Measurements from ENCODE around the gene HJURP. TPM values are rescaled to one million over a fixed set of nuclear protein-coding genes. Genes with fewer than 3 reads are reported as not detected.

The HJURP gene
- total RNA-seq, 6 donors from 2014 or later, result 0.98 to 3.2 (median 1.3) TPM; not detected in 1

GRCh38 chr2:233855345-233855744, 1.0 kb upstream of the HJURP start:
- no peak for TF ChIP-seq CTCF (IDR thresholded peaks at IDR 0.05)
- TF ChIP-seq EP300 (IDR thresholded peaks at IDR 0.05), result no peak
- no peak for TF ChIP-seq POLR2AphosphoS5 (IDR thresholded peaks at IDR 0.05)
- TF ChIP-seq POLR2A (IDR thresholded peaks at IDR 0.05), result no peak
- Histone ChIP-seq H3K9me3 (no peaks in the 10 kb centered on the region), H3K27ac (no peak overlapping the region), H3K36me3 (no peaks in the 10 kb centered on the region), H3K27me3 (no peaks in the 10 kb centered on the region), H3K4me1 (peaks cover 9 to 20% (median 11%) of the 10 kb centered on the region in 4 donors), H3K4me3 (no peak overlapping the region)
- whole genome bisulfite sequencing, 2 donors, result 76 to 85% methylated on average over 2 to 5 of the region's 5 CpGs
- DNase-seq (no peak), ATAC-seq (ENCODE audit: low FRiP score in 2 of 2) (no peak)

- Histone ChIP-seq H3K4me1 (peaks cover 9 to 20% (median 11%) of the 10 kb centered on the region in 4 donors), H3K9me3 (no peaks in the 10 kb centered on the region), H3K27me3 (no peaks in the 10 kb centered on the region), H3K27ac (peak overlapping the region in 1 of 4 donors; percentile 52), H3K36me3 (no peaks in the 10 kb centered on the region), H3K4me3 (peak overlapping the region; percentile 66 to 86 (median 80))
- TF ChIP-seq POLR2AphosphoS5 (IDR thresholded peaks at IDR 0.05) (no peak), POLR2A (IDR thresholded peaks at IDR 0.05) (no peak), EP300 (IDR thresholded peaks at IDR 0.05) (no peak), CTCF (IDR thresholded peaks at IDR 0.05) (no peak)
- peak in 1 of 2 donors; percentile 65 for DNase-seq
- WGBS, 2 donors, result 3% methylated on average over 20 to 25 of the region's 25 CpGs
- ATAC-seq (ENCODE audit: low FRiP score in 2 of 2), result no peak
These were observed 473 bp downstream of the HJURP start for GRCh38 chr2:233853883-233854240.

- Histone ChIP-seq H3K27me3 (no peaks in the 10 kb centered on the region), H3K9me3 (no peaks in the 10 kb centered on the region), H3K4me3 (peak overlapping the region in 3 of 4 donors; percentile 66 to 84 (median 77)), H3K36me3 (no peaks in the 10 kb centered on the region), H3K27ac (no peak overlapping the region), H3K4me1 (peaks cover 9 to 20% (median 11%) of the 10 kb centered on the region in 4 donors)
- 33 to 44% methylated on average over 7 to 8 of the region's 8 CpGs for WGBS, 2 donors
- DNase-seq, result no peak
- TF ChIP-seq POLR2A (IDR thresholded peaks at IDR 0.05) (no peak), CTCF (IDR thresholded peaks at IDR 0.05) (no peak), EP300 (IDR thresholded peaks at IDR 0.05) (no peak)
- ATAC-seq (ENCODE audit: low FRiP score in 2 of 2), result no peak
These were observed 982 bp downstream of the HJURP start for GRCh38 chr2:233853353-233853752.

GRCh38 chr2:233852056-233852455, 2.3 kb downstream of the HJURP start:
- Histone ChIP-seq H3K9me3 (no peaks in the 10 kb centered on the region), H3K4me1 (peaks cover 9 to 20% (median 11%) of the 10 kb centered on the region in 4 donors), H3K27ac (no peak overlapping the region), H3K27me3 (peaks cover 0 to 3% (median 0%) of the 10 kb centered on the region in 4 donors), H3K36me3 (no peaks in the 10 kb centered on the region), H3K4me3 (no peak overlapping the region)
- no peak for DNase-seq
- 54 to 69% methylated on average over 3 of the region's 3 CpGs for WGBS, 2 donors
- TF ChIP-seq EP300 (IDR thresholded peaks at IDR 0.05) (no peak), POLR2AphosphoS5 (IDR thresholded peaks at IDR 0.05) (no peak), CTCF (IDR thresholded peaks at IDR 0.05) (no peak), POLR2A (IDR thresholded peaks at IDR 0.05) (no peak)
- ATAC-seq (ENCODE audit: low FRiP score in 2 of 2), result no peak

GRCh38 chr2:233851169-233851568, 3.2 kb downstream of the HJURP start:
- Histone ChIP-seq H3K4me1 (peaks cover 9 to 20% (median 11%) of the 10 kb centered on the region in 4 donors), H3K27me3 (peaks cover 0 to 3% (median 0%) of the 10 kb centered on the region in 4 donors), H3K27ac (no peak overlapping the region), H3K36me3 (no peaks in the 10 kb centered on the region), H3K9me3 (no peaks in the 10 kb centered on the region), H3K4me3 (no peak overlapping the region)
- 97 to 98% methylated on average over 6 of the region's 6 CpGs for WGBS, 2 donors
- DNase-seq, result no peak
- no peak for TF ChIP-seq CTCF (IDR thresholded peaks at IDR 0.05)
- no peak for TF ChIP-seq EP300 (IDR thresholded peaks at IDR 0.05)
- TF ChIP-seq POLR2A (IDR thresholded peaks at IDR 0.05), result no peak
- TF ChIP-seq POLR2AphosphoS5 (IDR thresholded peaks at IDR 0.05), result no peak
- ATAC-seq (ENCODE audit: low FRiP score in 2 of 2), result no peak

All from upper lobe of left lung (tissue), 6 donors.